Fibroblast of the aortic adventitia (primary cell): Measurements from ENCODE around the gene SDHAF2. TPM values are rescaled to one million over a fixed set of nuclear protein-coding genes. Genes with fewer than 3 reads are reported as not detected.
"Not testable (repeated sequence)": the region's sequence is repeated elsewhere in the genome, so short reads cannot be mapped to it uniquely, and the experiment has no call there.

Experiments used
- DNase-seq: peaks from one replicate; pipeline ENCODE4 v3.0.0-alpha.2; 2010; ENCODE audit warnings: low read depth
- H3K4me3 ChIP-seq: 2 replicates; pipeline ENCODE4 v1.5.1; 2011; ENCODE audit warnings: low read depth, mild to moderate bottlenecking, control low read depth, low read length, moderate library complexity
- total RNA-seq: library from RNA; depleted of rRNA; stranded (reverse); fragments of >200 nt; gene quantifications from 2 replicates; pipeline ENCODE4 v1.2.3, GENCODE V29; 2012; ENCODE audit warnings: low replicate concordance
- TF ChIP-seq, protein P1 (sequence below): IDR thresholded peaks from 2 replicates; pipeline ENCODE4 v1.5.1; 2011; ENCODE audit warnings: mild to moderate bottlenecking, low read length, control low read depth, inconsistent platforms; ENCODE audit not compliant: insufficient read depth

Gene SDHAF2
- 51.5 and 67.4 TPM in 2 replicates for total RNA-seq

DNA sequence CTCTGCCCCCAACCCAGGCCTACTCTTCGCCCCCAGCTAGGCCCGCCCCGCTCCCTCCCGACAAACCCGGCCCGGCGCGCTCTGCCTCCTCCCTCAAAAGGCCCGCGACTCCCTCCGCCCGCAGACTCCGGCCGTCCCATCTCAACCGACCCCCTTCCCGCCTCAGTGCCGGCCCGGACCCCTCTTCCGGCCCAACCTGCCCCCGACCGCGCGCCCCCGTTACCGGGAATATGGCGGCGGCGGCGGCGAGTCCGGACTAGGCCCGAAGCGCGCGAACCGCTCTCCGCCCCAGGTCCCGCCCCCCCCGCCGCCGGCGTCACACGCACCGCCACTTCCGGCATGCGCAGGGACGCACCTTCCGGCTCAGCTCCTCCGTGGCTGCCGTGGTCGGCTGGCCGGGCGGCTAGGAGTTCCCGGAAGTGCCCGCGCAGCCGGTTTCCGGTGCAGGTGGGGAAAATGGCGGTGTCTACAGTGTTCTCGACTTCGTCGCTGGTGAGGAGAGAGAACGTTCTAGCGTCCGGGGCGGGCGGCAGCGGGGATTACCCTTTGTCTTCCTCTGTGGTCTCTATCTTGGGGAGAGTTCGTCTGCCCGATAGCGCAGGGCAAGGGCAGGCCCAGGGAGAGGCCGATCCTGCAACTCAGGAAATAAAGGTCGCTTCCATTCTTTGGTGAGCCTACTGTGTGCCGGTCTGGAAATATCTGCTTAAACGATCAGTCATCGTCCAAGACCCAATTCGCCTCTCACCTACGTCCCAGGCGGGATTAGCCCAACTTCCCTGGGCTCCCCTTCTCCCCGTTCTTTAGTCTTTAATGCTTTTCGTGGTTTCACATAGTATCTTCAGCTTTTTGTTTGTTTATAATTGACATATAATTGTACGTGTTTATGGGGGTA lies at the start of gene SDHAF2, which contains the start of gene CPSF7:
Gene SDHAF2, plus strand, starts transcription at position 434 of the 892 bp plus-strand sequence. Its CDS starts 23 bp downstream, at position 457.
Gene CPSF7, minus strand, starts transcription at position 285 of the 892 bp plus-strand sequence. CDS start 740 bp downstream, outside the sequence.
- peak; percentile 91 for DNase-seq
- TF ChIP-seq, protein P1, sequence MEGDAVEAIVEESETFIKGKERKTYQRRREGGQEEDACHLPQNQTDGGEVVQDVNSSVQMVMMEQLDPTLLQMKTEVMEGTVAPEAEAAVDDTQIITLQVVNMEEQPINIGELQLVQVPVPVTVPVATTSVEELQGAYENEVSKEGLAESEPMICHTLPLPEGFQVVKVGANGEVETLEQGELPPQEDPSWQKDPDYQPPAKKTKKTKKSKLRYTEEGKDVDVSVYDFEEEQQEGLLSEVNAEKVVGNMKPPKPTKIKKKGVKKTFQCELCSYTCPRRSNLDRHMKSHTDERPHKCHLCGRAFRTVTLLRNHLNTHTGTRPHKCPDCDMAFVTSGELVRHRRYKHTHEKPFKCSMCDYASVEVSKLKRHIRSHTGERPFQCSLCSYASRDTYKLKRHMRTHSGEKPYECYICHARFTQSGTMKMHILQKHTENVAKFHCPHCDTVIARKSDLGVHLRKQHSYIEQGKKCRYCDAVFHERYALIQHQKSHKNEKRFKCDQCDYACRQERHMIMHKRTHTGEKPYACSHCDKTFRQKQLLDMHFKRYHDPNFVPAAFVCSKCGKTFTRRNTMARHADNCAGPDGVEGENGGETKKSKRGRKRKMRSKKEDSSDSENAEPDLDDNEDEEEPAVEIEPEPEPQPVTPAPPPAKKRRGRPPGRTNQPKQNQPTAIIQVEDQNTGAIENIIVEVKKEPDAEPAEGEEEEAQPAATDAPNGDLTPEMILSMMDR, result no peak
- peak within 1 kb of the TSS; percentile 98 for H3K4me3 ChIP-seq

- TF ChIP-seq, protein P1, result no peak
- H3K4me3 ChIP-seq, result no peak overlapping the region
- no peak for DNase-seq
Measured at GRCh38 chr11:61380884-61381283, 49.0 kb upstream of the SDHAF2 start.

DNA sequence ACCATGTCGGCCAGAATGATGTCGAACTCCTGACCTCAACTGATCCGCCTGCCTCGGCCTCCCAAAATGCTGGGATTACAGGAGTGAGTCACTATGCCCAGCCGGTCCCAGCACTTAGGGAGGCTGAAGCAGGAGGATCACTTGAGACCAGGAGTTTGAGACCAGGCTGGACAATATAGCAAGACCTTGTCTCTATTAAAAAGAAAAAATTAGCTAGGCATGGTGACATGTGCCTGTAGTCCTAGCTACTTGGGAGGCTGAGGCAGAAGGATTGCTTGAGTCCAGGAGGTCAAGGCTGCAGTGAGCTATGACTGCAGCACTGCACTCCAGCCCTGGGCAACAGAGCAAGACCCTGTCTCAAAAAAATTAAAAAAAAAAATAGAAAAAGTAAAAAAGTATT lies 46.1 kb upstream of the SDHAF2 start:
- not testable (repeated sequence) for H3K4me3 ChIP-seq, DNase-seq

- no peak overlapping the region for H3K4me3 ChIP-seq
- DNase-seq, result peak; percentile 70
- TF ChIP-seq, protein P1, result peak; percentile 68
Measured at GRCh38 chr11:61384271-61385242, 45.4 kb upstream of the SDHAF2 start.

DNA sequence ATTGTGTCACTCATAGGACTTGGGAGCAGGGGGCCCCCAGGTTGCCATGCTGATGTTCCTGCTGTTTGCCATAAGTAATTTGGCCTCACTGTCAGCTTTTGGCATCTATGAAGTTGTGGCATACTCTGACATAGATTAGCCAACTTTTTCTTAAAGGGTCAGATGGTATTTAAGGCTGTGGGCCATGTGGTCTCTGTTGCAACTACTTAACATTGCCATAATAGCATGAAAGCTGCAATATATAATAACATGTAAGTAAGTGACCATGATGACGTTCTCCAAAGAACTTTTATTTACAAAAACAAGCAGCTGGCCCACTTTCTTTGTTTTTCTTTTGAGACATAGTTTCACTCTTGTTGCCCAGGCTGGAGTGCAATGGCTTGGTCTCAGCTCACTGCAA lies 39.8 kb upstream of the SDHAF2 start:
- DNase-seq, result no peak
- TF ChIP-seq, protein P1, result no peak
- no peak overlapping the region for H3K4me3 ChIP-seq

DNA sequence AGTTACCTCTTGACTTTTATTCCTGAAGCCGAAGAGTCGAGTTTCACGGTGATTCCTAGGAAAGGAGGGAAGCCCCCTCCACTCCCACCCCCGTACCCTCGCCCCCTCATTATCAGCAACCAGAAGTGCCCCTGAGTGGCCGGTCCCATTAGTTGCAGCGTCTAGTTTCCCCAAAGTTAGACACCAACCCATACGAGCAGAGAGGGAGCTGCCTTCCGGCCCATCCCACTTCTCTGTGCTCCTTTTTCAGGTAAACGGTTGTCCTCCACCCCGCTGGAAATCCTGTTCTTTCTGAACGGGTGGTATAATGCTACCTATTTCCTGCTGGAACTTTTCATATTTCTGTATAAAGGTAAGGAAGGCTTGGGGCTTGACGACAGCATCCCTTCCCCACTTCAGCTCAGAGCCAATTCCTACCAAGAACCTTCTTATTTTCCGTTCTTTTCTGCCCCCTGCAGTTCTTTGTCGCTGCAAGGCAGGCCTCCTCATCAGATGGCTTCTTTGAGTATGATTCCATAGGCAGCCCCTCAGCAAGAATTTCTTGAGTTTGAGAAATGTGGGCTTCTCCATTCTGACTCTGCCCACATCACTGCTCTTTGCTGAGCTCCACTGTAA lies 36.8 kb upstream of the SDHAF2 start:
- peak overlapping the region; percentile 80 for H3K4me3 ChIP-seq
- DNase-seq, result peak; percentile 33
- TF ChIP-seq, protein P1, result peak; percentile 47
